Neural cell (in vitro differentiated cells): ENCODE results near the gene SDF4. TPM values are rescaled to one million over a fixed set of nuclear protein-coding genes. Genes with fewer than 3 reads are reported as not detected.

Source experiments
- H2AFZ ChIP-seq: fragments of 200-600, 300-800 bp; sonication (generic), shearing (Covaris generic); 2 replicates; pipeline ENCODE4 v1.6.0; 2014; ENCODE audit warnings: low read depth, mild to moderate bottlenecking, antibody characterized with exemption, low read length, moderate library complexity
- H3F3A ChIP-seq: fragments of 200-600 bp; shearing (Covaris generic); 2 replicates; pipeline ENCODE4 v1.6.1; 2016; ENCODE audit warnings: mild to moderate bottlenecking, moderate library complexity, mixed read lengths, antibody characterized with exemption, low read length; ENCODE audit not compliant: insufficient read depth, poor library complexity, severe bottlenecking
- H3K27ac ChIP-seq: fragments of 200-600, 300-800 bp; sonication (generic), shearing (Covaris generic); 2 replicates; pipeline ENCODE4 v1.5.1; 2014; ENCODE audit warnings: mild to moderate bottlenecking, low read length, moderate library complexity
- H3K27me3 ChIP-seq: fragments of 300-800, 200-600 bp; sonication (generic), shearing (Covaris generic); 2 replicates; pipeline ENCODE4 v1.6.0; 2014; ENCODE audit warnings: mild to moderate bottlenecking, low read depth, low read length, moderate library complexity; ENCODE audit not compliant: insufficient read depth
- H3K36me3 ChIP-seq: fragments of 300-800, 200-600 bp; sonication (generic), shearing (Covaris generic); 2 replicates; pipeline ENCODE4 v1.5.1; 2014; ENCODE audit warnings: mild to moderate bottlenecking, antibody characterized with exemption, low read length, moderate library complexity; ENCODE audit not compliant: insufficient read depth
- H3K4me2 ChIP-seq: fragments of 300-800, 200-600 bp; sonication (generic), shearing (Covaris generic); 2 replicates; pipeline ENCODE4 v1.6.0; 2014; ENCODE audit warnings: mild to moderate bottlenecking, low read length
- H3K4me3 ChIP-seq: fragments of 300-800, 200-600 bp; sonication (generic), shearing (Covaris generic); 2 replicates; pipeline ENCODE4 v1.5.1; 2014; ENCODE audit warnings: mild to moderate bottlenecking, low read length, moderate library complexity
- H3K79me2 ChIP-seq: fragments of 200-600 bp; shearing (Covaris generic); replicated peaks from 2 replicates; pipeline ENCODE4 v1.6.0; 2014; ENCODE audit warnings: mild to moderate bottlenecking, low read length, moderate library complexity; ENCODE audit not compliant: insufficient read depth
- H3K9ac ChIP-seq: fragments of 300-800, 200-600 bp; sonication (generic), shearing (Covaris generic); 2 replicates; pipeline ENCODE4 v1.6.1; 2016; ENCODE audit warnings: mild to moderate bottlenecking, low read length, mixed read lengths
- H3K9me2 ChIP-seq: fragments of 200-600 bp; shearing (Covaris generic); 2 replicates; pipeline ENCODE4 v1.6.1; 2016; ENCODE audit warnings: mild to moderate bottlenecking, low read length, mixed read lengths; ENCODE audit not compliant: insufficient read depth
- H3K9me3 ChIP-seq: fragments of 200-600, 300-800 bp; sonication (generic), shearing (Covaris generic); 2 replicates; pipeline ENCODE4 v1.6.1; 2016; ENCODE audit warnings: mild to moderate bottlenecking, mixed run types, low read length, moderate library complexity, mixed read lengths
- H4K20me1 ChIP-seq: fragments of 200-600 bp; shearing (Covaris generic); 2 replicates; pipeline ENCODE4 v1.6.1; 2016; ENCODE audit warnings: mild to moderate bottlenecking, mixed run types; ENCODE audit not compliant: insufficient read depth
- CTCF ChIP-seq: fragments of 450-650 bp; IDR thresholded peaks from 2 replicates; pipeline ENCODE4 v1.5.1; 2014; ENCODE audit warnings: antibody characterized with exemption, mild to moderate bottlenecking, moderate library complexity; ENCODE audit not compliant: poor library complexity, severe bottlenecking
- EP300 ChIP-seq: fragments of 450-650 bp; conservative IDR thresholded peaks from 2 replicates; pipeline ENCODE4 v1.6.1; 2014; ENCODE audit warnings: antibody characterized with exemption, mild to moderate bottlenecking, moderate library complexity; ENCODE audit not compliant: poor library complexity, severe bottlenecking
- EZH2 ChIP-seq: fragments of 200-600, 300-800 bp; shearing (Covaris generic), sonication (generic); IDR thresholded peaks from 2 replicates; pipeline ENCODE4 v1.6.1; 2014; ENCODE audit warnings: antibody characterized with exemption, low read length, borderline replicate concordance, mild to moderate bottlenecking; ENCODE audit not compliant: insufficient read depth, poor library complexity, severe bottlenecking
- MXI1 ChIP-seq: fragments of 450-650 bp; conservative IDR thresholded peaks from 2 replicates; pipeline ENCODE4 v1.6.1; 2014; ENCODE audit warnings: antibody characterized with exemption, mild to moderate bottlenecking; ENCODE audit not compliant: poor library complexity, severe bottlenecking
- POLR2AphosphoS5 ChIP-seq: IDR thresholded peaks from 2 replicates; pipeline ENCODE4 v1.6.1; 2012
- RAD21 ChIP-seq: fragments of 450-650 bp; conservative IDR thresholded peaks from 2 replicates; pipeline ENCODE4 v1.6.1; 2014; ENCODE audit warnings: antibody characterized with exemption, mild to moderate bottlenecking, moderate library complexity
- REST ChIP-seq: IDR thresholded peaks from 2 replicates; pipeline ENCODE4 v1.6.1; 2012; ENCODE audit warnings: borderline replicate concordance
- SMC3 ChIP-seq: fragments of 450-650 bp; conservative IDR thresholded peaks from 2 replicates; pipeline ENCODE4 v1.6.1; 2014; ENCODE audit warnings: antibody characterized with exemption, mild to moderate bottlenecking, moderate library complexity; ENCODE audit not compliant: poor library complexity
- TAF1 ChIP-seq: IDR thresholded peaks from 2 replicates; pipeline ENCODE4 v1.6.1; 2012; ENCODE audit warnings: low read depth
- polyA plus RNA-seq: library from polyadenylated mRNA; depleted of rRNA; stranded (reverse); fragments of >200 nt; gene quantifications from 2 replicates; pipeline ENCODE4 v1.2.3, GENCODE V29; 2014

SDF4 gene
- polyA plus RNA-seq, 1 donor from 2014 or later: 91.2 TPM

DNA sequence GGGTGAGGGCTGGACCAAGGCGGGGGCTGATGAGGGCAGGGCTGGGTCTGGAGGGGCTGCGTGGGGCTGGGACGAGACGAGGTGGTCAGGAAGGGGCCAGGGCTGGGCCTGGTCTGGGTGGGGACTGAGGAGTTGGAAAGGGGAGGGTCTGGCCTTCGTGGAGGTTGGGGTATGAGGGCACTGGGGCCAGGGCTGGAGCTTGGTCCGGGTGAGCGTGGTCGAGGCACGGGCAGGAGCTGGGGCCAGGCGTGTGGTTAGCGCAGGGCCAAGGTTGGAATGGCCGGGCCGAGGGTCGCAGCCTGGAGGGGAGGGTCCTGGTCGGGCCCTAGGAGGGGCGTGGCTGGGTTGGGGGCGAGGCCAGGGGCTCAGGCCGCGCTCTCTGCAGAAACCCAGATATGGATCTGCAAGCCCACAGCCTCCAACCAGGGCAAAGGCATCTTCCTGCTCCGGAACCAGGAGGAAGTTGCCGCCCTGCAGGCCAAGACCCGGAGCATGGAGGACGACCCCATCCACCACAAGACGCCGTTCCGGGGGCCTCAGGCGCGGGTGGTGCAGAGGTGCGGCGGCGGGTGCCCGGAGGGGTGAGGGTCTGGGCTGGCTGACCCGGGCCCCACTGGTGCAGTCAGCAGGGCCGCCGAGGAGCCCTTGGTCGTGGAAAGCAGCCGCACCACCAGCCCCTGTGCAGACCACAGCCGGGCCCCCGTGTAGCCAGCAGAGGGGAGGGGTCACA, 49.1 kb downstream of the SDF4 start:
- Histone ChIP-seq H3K4me3 (no peak overlapping the region), H4K20me1 (no peaks in the 10 kb centered on the region), H3K27ac (no peak overlapping the region)

DNA sequence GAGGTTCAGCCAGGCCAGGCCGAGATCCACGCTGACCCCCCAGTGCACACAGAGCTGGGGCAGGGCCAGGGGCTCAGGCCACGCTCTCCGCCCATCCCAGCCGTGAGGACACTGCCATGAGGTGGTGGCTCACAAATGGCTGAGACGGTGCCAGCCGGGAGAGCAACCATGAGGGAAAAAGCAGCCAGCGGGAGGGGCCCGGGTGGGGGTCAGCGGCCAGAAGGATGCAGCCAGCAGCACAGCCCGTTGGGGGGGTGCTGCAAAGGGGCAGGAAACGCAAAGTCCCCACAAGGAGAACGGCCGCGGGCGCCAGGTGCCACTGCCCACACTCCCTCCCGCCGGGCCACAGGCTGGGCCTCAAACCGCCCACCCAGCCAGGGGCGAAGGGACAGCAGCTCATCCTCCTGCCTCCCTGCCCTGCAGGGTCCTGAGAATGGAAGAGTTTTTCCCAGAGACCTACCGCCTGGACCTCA, 49.8 kb downstream of the SDF4 start:
- H3K9me2 ChIP-seq: no peaks in the 10 kb centered on the region
- no peak overlapping the region for H3K27ac ChIP-seq
- H3K9ac ChIP-seq: no peak overlapping the region
- H3K9me3 ChIP-seq: no peaks in the 10 kb centered on the region
- no peak overlapping the region for H2AFZ ChIP-seq
- no peaks in the 10 kb centered on the region for H3F3A ChIP-seq
- no peaks in the 10 kb centered on the region for H4K20me1 ChIP-seq
- H3K4me3 ChIP-seq: no peak overlapping the region
- no peaks in the 10 kb centered on the region for H3K79me2 ChIP-seq
- no peaks in the 10 kb centered on the region for H3K36me3 ChIP-seq
- no peaks in the 10 kb centered on the region for H3K27me3 ChIP-seq
- no peak overlapping the region for H3K4me2 ChIP-seq
- TF ChIP-seq EP300: no peak
- TF ChIP-seq MXI1: no peak
- TF ChIP-seq POLR2AphosphoS5: no peak
- TF ChIP-seq SMC3: no peak
- TF ChIP-seq EZH2: no peak
- TF ChIP-seq CTCF: no peak
- no peak for TF ChIP-seq TAF1

More for the DNA sequence above, 49.1 kb downstream of the SDF4 start:
- no peak overlapping the region for H2AFZ ChIP-seq
- H3K9ac ChIP-seq: no peak overlapping the region
- TF ChIP-seq CTCF (no peak), EZH2 (no peak), SMC3 (no peak), TAF1 (no peak), EP300 (no peak), REST (no peak), MXI1 (no peak), RAD21 (no peak), POLR2AphosphoS5 (no peak)
- H3K36me3 ChIP-seq: no peaks in the 10 kb centered on the region
- no peaks in the 10 kb centered on the region for H3K9me2 ChIP-seq
- no peak overlapping the region for H3K4me2 ChIP-seq
- H3K27me3 ChIP-seq: no peaks in the 10 kb centered on the region
- no peaks in the 10 kb centered on the region for H3K9me3 ChIP-seq
- H3F3A ChIP-seq: no peaks in the 10 kb centered on the region
- H3K79me2 ChIP-seq: no peaks in the 10 kb centered on the region
